Rectal smooth muscle tissue (tissue), 1 donor: ENCODE measurements around the gene GGTLC2.

ENCODE experiments used
- H3K27ac ChIP-seq: one replicate; pipeline ENCODE4 v1.7.0; 2013; ENCODE audit warnings: low read depth, low read length, inconsistent platforms
- H3K27me3 ChIP-seq: one replicate; pipeline ENCODE4 v1.7.0; 2013; ENCODE audit warnings: low read length; ENCODE audit not compliant: control insufficient read depth, insufficient read depth
- H3K36me3 ChIP-seq: one replicate; pipeline ENCODE4 v1.7.0; 2013; ENCODE audit warnings: low read length; ENCODE audit not compliant: control insufficient read depth, insufficient read depth
- H3K4me1 ChIP-seq: one replicate; pipeline ENCODE4 v1.7.0; 2013; ENCODE audit warnings: low read length; ENCODE audit not compliant: control insufficient read depth, insufficient read depth
- H3K4me3 ChIP-seq: one replicate; pipeline ENCODE4 v1.7.0; 2013; ENCODE audit warnings: low read length
- H3K9ac ChIP-seq: one replicate; pipeline ENCODE4 v1.7.0; 2013; ENCODE audit warnings: low read length

Gene GGTLC2

DNA sequence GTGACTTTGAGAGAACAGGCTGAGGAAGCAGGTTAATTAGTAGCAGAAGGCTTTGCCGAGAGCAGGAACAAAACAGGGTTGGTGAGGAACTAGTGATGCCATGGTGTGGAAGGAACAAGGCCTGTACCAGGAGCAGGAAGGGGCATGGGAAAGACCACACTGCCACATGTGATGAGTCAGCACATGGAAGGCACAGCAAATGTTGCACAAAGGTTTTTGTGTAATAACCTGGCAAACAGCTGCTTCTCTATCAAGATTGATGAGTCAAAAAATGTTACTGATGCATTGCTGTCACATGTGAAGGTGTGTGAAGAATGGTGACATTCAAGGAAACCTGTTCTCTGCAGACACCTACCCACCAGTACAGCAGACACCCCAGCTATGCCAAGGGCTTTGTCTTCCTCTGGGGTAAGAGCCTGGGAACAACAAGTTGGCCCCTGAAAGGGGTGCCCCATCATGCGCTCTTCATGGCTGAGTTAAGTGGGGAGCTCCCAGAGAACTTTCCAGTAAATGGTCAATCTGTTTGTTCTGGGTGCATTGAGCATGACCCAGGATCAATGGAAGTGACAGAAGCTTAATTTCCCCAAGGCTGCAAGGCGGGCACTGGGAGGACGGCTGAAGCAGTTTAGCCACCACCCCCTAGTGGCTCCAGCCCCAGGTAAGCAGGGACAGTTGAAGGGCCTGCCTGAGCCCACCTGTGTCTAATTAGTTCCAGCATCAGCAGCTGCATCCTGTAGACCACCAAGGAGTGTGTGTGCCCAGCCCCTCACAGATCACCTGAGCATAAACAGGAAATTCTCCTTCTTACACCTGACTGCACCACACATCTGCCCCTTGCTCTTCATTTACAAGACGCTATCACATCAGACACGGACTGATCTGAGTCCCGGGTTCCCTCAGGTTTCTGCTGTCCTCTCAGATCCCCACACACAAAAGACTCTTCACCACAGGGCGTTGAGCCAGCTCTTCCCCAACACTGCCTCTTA lies 47.6 kb downstream of the GGTLC2 start:
- Histone ChIP-seq H3K36me3 (no peaks in the 10 kb centered on the region), H3K27ac (no peak overlapping the region), H3K27me3 (no peaks in the 10 kb centered on the region), H3K4me3 (no peak overlapping the region), H3K9ac (no peak overlapping the region), H3K4me1 (no peaks in the 10 kb centered on the region)

DNA sequence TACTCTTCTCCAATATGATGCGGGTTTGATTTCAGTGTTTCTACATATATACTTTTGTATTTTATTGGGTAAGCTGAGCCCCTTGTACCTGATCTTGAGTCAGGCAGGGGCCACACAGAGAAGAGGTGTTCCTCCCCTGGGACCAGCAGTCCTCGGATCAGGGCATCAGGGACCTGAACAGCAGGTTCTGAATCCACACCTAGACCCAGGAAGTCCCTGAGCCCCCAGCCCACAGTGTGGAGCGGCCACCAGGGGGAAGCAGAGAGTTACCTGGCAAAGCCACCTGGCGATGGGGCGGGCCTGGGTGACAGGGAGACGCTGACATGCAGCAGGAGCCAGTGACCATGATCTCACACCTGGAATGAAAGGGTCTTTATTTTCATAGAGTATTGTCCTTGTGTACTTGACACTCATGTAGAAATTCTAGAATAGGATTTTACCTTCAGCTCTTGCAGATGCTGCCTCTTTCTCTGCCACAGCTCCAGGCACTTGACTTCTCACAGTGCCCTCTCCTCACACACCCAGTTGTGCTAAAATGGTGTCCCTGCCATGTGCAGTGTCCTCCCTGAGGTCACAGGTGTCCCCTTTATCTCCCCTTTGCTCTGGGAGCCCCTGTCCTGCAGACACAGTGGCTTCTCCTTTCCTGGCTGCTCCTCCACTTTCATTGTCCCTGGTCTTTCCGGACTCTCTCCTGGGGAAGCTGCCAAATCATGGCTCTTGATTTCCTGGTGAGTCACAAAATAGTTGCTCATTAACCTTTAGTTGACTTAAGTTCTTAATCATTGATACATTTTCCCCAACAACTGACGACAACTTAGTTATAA lies 48.5 kb downstream of the GGTLC2 start:
- Histone ChIP-seq H3K27me3 (no peaks in the 10 kb centered on the region), H3K4me1 (no peaks in the 10 kb centered on the region), H3K36me3 (no peaks in the 10 kb centered on the region), H3K9ac (no peak overlapping the region), H3K27ac (no peak overlapping the region), H3K4me3 (no peak overlapping the region)

DNA sequence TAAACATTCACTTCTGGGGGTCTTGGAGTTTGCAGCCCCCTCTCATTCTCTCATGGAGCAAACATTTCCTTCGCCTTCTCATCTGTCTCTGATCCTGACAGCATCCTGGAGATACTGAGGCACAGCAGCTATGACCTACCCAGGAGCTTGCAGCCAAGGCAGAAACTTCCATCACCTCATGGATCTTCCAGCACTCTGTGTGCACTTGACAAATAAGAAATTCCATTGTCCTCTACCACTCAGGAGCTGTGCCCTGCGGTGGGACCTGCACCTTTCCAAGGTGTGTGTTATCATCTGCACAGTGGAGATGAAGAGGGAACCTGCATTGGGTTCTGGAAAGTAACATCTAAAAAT lies 49.1 kb downstream of the GGTLC2 start:
- Histone ChIP-seq H3K27me3 (no peaks in the 10 kb centered on the region), H3K9ac (no peak overlapping the region), H3K4me3 (no peak overlapping the region), H3K4me1 (no peaks in the 10 kb centered on the region), H3K27ac (no peak overlapping the region), H3K36me3 (no peaks in the 10 kb centered on the region)

DNA sequence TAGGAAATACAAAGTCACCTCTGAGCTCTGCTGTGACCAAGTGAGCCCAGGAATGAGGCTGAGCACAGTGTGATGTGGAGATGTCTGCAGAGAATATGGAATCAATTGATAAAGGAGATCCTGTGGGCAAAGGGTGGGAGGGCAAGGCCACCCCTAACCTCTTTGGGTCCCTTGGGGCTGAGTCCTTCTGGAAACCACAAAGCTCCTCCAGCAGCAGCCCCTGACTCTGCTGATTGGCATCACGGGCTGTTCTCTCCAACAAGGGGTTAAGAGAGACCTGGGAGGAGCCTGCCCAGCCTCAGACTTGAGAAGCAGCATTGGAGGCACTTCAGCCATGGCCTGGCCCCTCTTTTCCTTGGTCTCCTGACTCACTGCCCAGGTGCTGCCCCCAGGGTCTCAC lies 49.7 kb downstream of the GGTLC2 start:
- H3K4me1 ChIP-seq = no peaks in the 10 kb centered on the region
- no peak overlapping the region for H3K9ac ChIP-seq
- no peak overlapping the region for H3K27ac ChIP-seq
- H3K4me3 ChIP-seq = no peak overlapping the region
- H3K36me3 ChIP-seq = no peaks in the 10 kb centered on the region
- H3K27me3 ChIP-seq = no peaks in the 10 kb centered on the region

DNA sequence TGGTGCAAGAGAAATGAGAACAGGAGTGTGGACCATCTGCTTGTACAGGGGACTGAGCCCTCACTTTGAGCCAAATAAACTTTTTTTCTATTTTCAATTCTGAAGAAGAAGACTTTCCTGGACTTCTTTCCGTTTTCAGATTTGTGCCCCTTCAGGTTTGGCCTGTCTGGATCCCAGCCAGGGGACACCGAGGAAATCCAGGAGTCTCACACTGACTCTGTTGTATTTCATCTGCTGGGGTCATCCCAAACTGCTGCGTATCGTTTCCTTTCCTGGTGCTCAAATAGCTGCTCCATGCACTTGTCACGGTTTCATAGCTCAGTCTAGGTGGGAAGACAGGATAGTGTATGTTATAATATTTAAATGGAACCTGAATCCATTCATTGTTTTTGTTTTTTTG lies 51.7 kb downstream of the GGTLC2 start:
- no peak overlapping the region for H3K9ac ChIP-seq
- no peaks in the 10 kb centered on the region for H3K36me3 ChIP-seq
- no peak overlapping the region for H3K4me3 ChIP-seq
- H3K4me1 ChIP-seq = no peaks in the 10 kb centered on the region
- H3K27me3 ChIP-seq = no peaks in the 10 kb centered on the region
- no peak overlapping the region for H3K27ac ChIP-seq
